GM21447 (cell line): ENCODE results near the gene PITHD1.
"Not testable (repeated sequence)": the region's sequence is repeated elsewhere in the genome, so short reads cannot be mapped to it uniquely, and the experiment has no call there.

ENCODE experiments used
- ATAC-seq: cut with Tn5 transposase; IDR thresholded peaks from one replicate; pipeline ENCODE4 v1.9.1; 2021; ENCODE audit not compliant: unreplicated experiment

The PITHD1 gene

GRCh38 chr1:23777979-23778814, at the start of gene PITHD1:
TSS of gene PITHD1 (plus strand) at chr1:23778418. CDS start at chr1:23778516, 98 bp downstream.
- ATAC-seq: peak; percentile 61

- ATAC-seq: no peak
Measured at GRCh38 chr1:23732363-23733224, 45.6 kb upstream of the PITHD1 start.

GRCh38 chr1:23733281-23733680, 44.9 kb upstream of the PITHD1 start:
- ATAC-seq: not testable (repeated sequence)

GRCh38 chr1:23736437-23737134, 41.6 kb upstream of the PITHD1 start:
- ATAC-seq: no peak

GRCh38 chr1:23741609-23742008, 36.6 kb upstream of the PITHD1 start:
- ATAC-seq: no peak

- ATAC-seq: no peak
Measured at GRCh38 chr1:23742670-23743286, 35.4 kb upstream of the PITHD1 start.

GRCh38 chr1:23743287-23744152, 34.7 kb upstream of the PITHD1 start, which contains the start of gene ELOA:
TSS of gene ELOA (plus strand) at chr1:23743471. CDS start at chr1:23743504, 33 bp downstream.
- no peak for ATAC-seq

- ATAC-seq: no peak
Measured at GRCh38 chr1:23745515-23745914, 32.7 kb upstream of the PITHD1 start.

GRCh38 chr1:23748016-23748415, 30.2 kb upstream of the PITHD1 start:
- ATAC-seq: no peak

GRCh38 chr1:23751050-23751814, 27.0 kb upstream of the PITHD1 start:
- ATAC-seq: no peak

- no peak for ATAC-seq
Measured at GRCh38 chr1:23751815-23752200, 26.4 kb upstream of the PITHD1 start.

GRCh38 chr1:23752909-23753308, 25.3 kb upstream of the PITHD1 start:
- no peak for ATAC-seq

- no peak for ATAC-seq
Measured at GRCh38 chr1:23756676-23757075, 21.5 kb upstream of the PITHD1 start.

GRCh38 chr1:23757812-23758211, 20.4 kb upstream of the PITHD1 start:
- no peak for ATAC-seq

GRCh38 chr1:23759277-23759676, 18.9 kb upstream of the PITHD1 start:
- no peak for ATAC-seq

GRCh38 chr1:23763041-23763577, 15.1 kb upstream of the PITHD1 start:
- no peak for ATAC-seq

GRCh38 chr1:23768733-23769132, 9.5 kb upstream of the PITHD1 start:
- no peak for ATAC-seq

GRCh38 chr1:23772049-23772853, 6.0 kb upstream of the PITHD1 start:
- ATAC-seq: no peak
